Inflammatory macrophage treated with lipopolysaccharide for 1 hour (primary cell): ENCODE data around the gene KITLG.
"Not testable (repeated sequence)": the region's sequence is repeated elsewhere in the genome, so short reads cannot be mapped to it uniquely, and the experiment has no call there.

Experiments used
- DNase-seq, 2 donors: peaks; one replicate each; pipeline ENCODE4 v3.0.0-alpha.2; 2020 to 2022

KITLG gene

DNA sequence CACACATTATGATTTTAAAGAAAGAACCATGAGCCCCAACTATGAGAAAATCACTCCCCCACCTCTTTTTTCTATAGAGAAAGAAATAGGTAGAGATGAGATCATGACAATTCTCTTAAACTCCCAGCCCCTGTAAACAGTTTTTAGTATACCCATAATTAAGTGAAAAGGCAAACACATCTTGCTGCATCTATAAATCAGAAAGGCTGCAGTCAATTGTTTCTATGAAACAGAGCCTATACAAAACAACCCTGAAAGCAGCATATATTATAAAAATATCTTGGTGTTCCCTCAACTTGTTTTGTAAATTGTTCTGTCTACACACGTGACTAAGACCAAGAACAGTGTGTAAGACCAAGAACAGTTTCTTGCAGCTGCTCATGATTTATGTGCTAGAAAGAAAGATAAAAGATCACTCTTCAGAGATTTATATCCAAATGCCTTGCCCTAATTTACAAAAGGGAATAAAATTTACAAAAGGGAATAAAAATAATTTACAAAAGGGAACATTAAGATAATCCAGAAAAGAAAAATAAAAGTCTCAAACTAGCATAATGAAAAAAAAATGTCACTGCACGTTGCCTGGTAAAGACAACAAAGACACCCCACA is 4.8 kb downstream of the KITLG start:
- DNase-seq = no peak

DNA sequence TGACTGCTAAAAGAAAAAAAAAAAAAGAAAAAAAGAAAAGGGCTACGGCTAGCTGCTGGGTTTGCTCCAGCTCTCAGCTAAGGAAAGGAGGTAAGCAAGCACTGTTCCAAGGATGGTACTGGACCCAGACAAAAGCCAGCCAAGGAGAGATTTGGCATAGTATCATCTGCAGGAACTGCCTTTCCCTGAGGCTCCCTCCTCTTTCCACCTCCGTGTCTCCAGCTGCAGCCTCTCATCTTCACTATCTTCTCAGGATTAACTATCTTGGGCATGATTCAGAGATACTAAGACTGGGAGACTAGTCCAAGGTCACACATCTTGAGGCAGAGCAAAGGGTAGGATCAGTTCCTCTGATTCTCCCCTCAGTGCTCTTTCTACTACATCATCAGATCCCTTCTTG is 6.0 kb downstream of the KITLG start:
- no peak for DNase-seq

GRCh38 chr12:88573583-88573982 is 6.7 kb downstream of the KITLG start:
- no peak for DNase-seq

DNA sequence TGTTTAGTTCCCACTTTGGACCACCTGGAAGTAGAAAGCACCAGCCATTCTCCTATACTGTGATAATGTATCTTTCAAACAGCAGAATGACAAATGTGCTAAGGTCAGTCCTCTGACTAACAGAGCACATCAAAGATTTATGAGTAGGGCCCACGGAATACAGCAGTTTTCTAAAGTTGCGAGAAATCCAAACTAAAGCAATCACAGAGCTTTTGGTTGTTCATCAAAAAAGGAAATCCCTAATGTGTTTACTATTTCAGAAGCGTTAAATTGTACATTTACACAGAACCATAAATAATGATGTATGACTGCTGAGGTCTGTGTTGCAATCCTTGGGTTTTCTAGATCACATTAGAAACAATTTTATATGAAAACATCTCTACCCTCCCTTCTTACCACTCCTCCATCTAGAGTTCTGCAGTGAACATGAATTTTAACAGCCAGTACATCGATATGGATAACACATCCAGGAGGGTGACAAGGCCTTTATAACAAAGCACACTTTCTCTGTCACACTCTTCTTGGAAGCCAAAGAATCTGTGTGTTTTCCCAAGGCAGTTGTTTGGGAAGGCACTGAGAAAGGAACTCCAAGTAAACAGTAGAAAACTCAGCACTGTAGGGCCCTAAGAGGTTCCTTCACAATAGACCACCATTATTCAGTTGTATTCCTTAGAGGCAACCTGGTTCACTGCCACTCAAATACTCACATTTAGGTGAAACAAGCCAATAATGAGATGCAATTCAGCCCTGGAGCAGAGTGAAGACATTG is 7.3 kb downstream of the KITLG start:
- DNase-seq = peak; percentile 21 to 27

DNA sequence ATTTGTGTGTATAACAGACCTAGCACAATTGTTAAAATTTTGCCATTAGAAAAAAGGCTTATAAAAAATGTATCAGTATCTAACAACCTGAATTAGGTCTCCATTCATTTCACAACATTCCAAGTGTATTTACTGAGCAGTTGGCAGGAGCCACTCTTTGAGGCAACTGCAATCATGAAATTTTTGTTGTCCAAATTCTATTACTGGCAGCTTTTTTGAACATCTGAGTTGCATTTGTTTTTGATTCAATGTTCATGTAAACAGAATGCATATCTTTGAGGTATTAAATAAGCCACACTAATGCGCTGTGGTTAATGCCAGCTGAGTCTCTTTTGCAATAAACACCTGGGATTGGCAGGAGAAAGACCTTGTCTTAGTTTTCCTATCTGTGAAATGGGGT is 8.7 kb downstream of the KITLG start:
- DNase-seq = no peak

DNA sequence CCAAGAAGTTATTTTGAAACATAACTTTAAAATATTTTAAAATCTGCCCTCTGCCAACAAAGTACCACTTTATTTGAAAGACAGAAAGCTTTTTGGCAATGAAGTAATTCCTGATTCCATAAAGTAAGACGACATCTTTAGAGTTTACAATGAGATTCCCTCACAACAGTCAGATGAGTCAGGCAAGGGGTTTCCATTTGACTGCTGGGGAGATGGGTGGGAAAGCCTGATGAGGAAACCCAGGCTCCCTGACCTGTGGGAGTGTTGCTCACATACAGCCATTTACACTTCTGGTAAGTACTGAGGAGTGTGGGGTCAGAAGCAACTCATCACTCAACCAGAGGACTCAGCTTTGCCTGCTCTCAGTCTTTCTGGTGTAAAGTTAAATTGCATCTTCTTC is 10.2 kb downstream of the KITLG start:
- peak; percentile 14 to 37 for DNase-seq

DNA sequence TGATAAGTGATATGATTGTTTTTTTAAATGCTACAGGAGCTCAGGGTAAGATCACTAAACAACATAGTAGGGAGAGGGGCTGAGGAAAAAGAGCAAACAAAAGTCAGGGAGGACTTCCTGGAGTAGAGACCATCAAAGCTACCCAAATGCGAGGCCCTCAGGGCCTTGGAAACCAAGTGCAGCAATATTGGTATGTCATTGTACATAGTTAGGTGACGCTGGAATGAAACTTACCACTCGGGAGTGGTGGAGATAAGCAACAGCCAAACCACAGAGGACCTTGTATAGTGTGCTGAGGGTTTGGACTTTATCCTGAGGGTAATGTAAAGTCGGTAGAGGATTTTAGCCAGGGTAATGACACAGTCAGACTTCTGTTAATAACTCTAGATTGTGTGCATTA is 13.8 kb downstream of the KITLG start:
- no peak for DNase-seq

DNA sequence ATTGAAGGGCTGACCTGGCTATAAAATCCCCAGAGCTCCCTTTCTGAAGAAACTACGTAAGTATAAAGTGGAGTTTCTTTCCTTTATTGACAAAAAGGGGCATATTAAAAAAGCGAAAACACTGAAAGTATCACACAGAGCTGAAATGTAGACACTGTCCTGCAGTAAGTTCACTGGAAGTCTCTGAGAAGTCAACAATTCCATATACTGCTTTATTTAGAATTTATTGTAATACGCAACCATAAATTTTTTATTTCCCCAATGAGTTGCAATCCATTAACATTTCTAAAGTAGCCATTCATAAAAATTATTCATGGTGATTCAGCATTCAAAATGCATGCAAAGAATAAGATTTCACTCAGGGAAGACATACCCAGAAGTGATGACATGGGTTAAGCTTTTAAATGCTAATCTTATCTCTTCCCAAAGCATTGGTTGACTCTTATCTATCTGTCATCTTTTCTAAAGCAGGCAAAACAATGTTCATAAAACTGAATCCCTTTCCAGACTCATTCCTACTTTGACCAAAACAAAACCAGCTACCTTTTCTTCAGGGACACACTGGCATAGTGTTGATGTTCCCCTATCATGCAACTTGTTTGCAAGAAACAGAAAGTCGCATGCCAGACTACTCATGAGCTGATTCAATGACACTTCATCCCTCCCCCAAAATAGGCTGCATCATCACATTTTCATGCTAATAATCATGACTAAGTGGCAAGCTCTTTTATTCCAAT is 17.3 kb downstream of the KITLG start:
- DNase-seq = no peak

DNA sequence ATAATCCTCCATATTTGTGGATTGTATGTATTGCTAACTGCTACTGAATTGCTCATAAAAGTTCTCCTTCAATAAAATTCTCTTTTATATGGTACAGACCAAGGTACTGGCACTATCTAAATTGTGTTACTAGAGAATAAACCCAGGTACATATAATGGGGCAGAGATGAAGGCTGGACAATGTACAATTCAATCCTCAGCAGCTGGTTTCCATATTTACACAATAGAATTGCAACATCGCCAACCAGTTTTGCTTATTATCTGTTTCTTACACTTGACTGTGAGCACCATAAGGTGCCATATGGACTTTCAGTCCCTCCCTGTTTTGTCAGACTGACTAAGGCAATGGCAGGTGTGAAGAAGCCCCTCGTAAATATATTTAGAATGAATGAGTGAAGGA is 18.1 kb downstream of the KITLG start:
- DNase-seq = no peak

DNA sequence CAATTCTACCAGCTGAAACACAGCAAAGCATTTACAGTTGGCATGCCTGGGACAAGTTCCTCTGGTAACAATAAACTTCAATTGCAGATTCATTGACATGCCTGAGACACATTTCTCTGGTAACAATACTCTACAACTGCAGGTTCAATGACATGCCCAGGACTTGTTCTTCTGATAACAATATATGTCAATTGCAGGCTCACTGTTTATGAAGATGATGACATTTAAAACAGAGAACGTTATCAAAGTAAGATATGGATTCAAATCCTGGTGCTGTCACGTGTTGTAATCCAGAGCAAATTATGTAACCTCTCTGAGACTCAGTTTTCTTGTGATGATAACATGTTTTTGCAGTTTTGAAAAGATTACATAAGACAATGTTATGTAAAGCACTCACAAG is 20.5 kb downstream of the KITLG start:
- no peak for DNase-seq

GRCh38 chr12:88559199-88559598 is 21.1 kb downstream of the KITLG start:
- DNase-seq = no peak

- no peak for DNase-seq
Measured at GRCh38 chr12:88558340-88558867, 21.9 kb downstream of the KITLG start.

GRCh38 chr12:88556213-88556774 is 24.0 kb downstream of the KITLG start:
- peak in 1 of 2 donors; percentile 24 for DNase-seq

DNA sequence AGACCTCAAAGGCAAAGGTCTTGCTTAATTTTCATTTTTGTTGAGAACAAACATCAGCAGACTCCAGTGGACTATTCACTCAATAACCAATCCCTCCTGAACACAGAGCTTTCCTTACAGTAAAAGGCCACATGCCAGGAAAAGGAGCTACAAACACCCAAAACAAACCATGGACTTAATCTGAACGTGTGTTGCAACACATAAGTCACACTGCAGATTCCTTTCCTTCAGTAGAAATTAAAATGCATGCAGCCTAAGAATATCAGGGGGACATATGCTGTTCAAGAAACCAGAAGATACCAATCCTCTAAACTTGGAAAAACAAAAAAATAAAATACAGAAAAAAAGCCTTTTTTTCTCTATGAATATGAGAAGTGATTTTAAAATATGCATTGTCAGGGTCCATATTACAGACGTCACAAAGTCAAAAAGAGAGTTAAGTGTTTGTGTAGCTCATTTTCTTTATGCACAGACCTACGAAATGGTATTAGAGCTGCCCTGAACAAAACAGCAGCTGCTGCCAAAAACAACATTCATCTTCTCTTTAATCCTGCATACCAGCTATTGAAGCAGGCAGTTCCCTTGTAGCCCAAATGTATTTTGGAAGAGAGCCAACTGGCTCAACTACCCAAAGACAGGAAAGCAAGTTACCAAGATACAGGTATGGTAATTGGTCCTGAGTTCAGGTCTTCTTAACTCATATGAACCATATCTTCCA is 26.2 kb downstream of the KITLG start:
- DNase-seq = no peak

GRCh38 chr12:88552610-88553079 is 27.6 kb downstream of the KITLG start:
- DNase-seq = no peak

- DNase-seq = no peak
Measured at GRCh38 chr12:88549929-88550328, 30.3 kb downstream of the KITLG start.

- not testable (repeated sequence) for DNase-seq
Measured at GRCh38 chr12:88547949-88548348, 32.3 kb downstream of the KITLG start.

DNA sequence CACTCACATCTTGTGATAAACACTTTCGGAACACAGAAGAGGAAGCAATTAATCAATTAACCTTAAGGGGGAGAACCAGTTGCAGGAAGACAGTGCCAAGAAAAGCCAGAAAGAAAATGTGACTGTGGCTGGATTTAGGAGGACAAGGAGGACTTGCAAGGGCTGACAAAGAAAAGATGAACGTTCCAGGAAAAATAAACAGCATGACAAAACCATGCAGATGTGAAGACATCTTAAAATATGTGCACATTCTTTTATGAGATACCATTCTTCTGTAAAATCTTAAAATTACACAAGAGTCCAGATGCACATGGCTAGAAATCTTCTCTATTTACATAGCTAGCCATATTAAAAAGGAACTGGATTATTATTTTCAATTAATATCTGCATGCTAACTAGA is 33.4 kb downstream of the KITLG start:
- DNase-seq = no peak

- no peak for DNase-seq
Measured at GRCh38 chr12:88546226-88546625, 34.0 kb downstream of the KITLG start.

- DNase-seq = no peak
Measured at GRCh38 chr12:88544991-88545980, 35.0 kb downstream of the KITLG start.

DNA sequence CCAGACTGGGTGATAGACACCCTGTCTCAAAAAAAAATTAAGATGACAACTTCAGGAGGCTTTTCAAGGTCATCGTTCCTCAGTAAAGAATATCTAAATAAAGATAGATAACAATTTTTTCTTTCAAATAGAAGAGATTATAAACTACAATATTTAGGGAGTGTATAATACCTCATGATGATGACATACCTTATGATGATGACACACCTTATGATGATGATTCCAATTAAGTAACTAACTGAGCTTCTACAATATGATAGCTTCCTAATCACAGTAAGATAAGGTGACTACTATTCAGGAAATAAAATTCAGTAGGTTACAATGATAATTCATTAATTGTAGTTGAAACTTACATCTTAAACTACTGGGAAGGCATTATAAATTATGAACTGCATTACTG is 40.4 kb downstream of the KITLG start:
- no peak for DNase-seq
